ENCODE data around the gene HOXA3.

HOXA3 gene

GRCh38 chr7:27112955-27113949, 39.1 kb downstream of the HOXA3 start:
- no peak for DNase-seq

- DNase-seq, result no peak
Observed at GRCh38 chr7:27112361-27112760, 40.0 kb downstream of the HOXA3 start.

GRCh38 chr7:27111751-27112277, 40.6 kb downstream of the HOXA3 start:
- no peak for DNase-seq

GRCh38 chr7:27111042-27111750, 41.2 kb downstream of the HOXA3 start:
- no peak for DNase-seq

GRCh38 chr7:27110186-27111031, 42.0 kb downstream of the HOXA3 start:
- DNase-seq, result no peak

GRCh38 chr7:27109466-27110185, 42.8 kb downstream of the HOXA3 start:
- DNase-seq, result no peak

- no peak for DNase-seq
Observed at GRCh38 chr7:27108390-27109127, 43.8 kb downstream of the HOXA3 start.

GRCh38 chr7:27107391-27108381, 44.7 kb downstream of the HOXA3 start:
- DNase-seq, result no peak

- no peak for DNase-seq
Observed at GRCh38 chr7:27106901-27107240, 45.5 kb downstream of the HOXA3 start.

- DNase-seq, result no peak
Observed at GRCh38 chr7:27106181-27106900, 46.0 kb downstream of the HOXA3 start.

- DNase-seq, result no peak
Observed at GRCh38 chr7:27105301-27106031, 46.9 kb downstream of the HOXA3 start.

- no peak for DNase-seq
Observed at GRCh38 chr7:27104341-27105058, 47.9 kb downstream of the HOXA3 start.

- no peak for DNase-seq
Observed at GRCh38 chr7:27103489-27104226, 48.7 kb downstream of the HOXA3 start.

GRCh38 chr7:27102581-27103442, 49.6 kb downstream of the HOXA3 start, which contains the start of gene HOXA2:
HOXA2 (minus strand) TSS chr7:27102683; CDS start chr7:27102500, 183 bp downstream.
- no peak for DNase-seq

GRCh38 chr7:27101957-27102580, 50.3 kb downstream of the HOXA3 start:
- no peak for DNase-seq

All from activated CD4-positive, alpha-beta T cell treated with anti-CD3 and anti-CD28 coated beads, Interleukin-2, amount 50 U/mL, for 16 hours (primary cell).